ENCODE results near the gene SHCBP1. TPM values are rescaled to one million over a fixed set of nuclear protein-coding genes. Genes with fewer than 3 reads are reported as not detected.
"Not testable (repeated sequence)": the region's sequence is repeated elsewhere in the genome, so short reads cannot be mapped to it uniquely, and the experiment has no call there.

The SHCBP1 gene
- total RNA-seq, 1 donor from 2014 or later: 18.7 TPM

GRCh38 chr16:46558018-46558417 is 63.2 kb downstream of the SHCBP1 start:
- no peaks in the 10 kb centered on the region for H4K20me1 ChIP-seq (ENCODE audit: low read depth)
- no peaks in the 10 kb centered on the region for H3K36me3 ChIP-seq
- TF ChIP-seq, protein P1, sequence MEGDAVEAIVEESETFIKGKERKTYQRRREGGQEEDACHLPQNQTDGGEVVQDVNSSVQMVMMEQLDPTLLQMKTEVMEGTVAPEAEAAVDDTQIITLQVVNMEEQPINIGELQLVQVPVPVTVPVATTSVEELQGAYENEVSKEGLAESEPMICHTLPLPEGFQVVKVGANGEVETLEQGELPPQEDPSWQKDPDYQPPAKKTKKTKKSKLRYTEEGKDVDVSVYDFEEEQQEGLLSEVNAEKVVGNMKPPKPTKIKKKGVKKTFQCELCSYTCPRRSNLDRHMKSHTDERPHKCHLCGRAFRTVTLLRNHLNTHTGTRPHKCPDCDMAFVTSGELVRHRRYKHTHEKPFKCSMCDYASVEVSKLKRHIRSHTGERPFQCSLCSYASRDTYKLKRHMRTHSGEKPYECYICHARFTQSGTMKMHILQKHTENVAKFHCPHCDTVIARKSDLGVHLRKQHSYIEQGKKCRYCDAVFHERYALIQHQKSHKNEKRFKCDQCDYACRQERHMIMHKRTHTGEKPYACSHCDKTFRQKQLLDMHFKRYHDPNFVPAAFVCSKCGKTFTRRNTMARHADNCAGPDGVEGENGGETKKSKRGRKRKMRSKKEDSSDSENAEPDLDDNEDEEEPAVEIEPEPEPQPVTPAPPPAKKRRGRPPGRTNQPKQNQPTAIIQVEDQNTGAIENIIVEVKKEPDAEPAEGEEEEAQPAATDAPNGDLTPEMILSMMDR (IDR thresholded peaks at IDR 0.05): no peak
- TF ChIP-seq EZH2phosphoT487 (IDR thresholded peaks at IDR 0.05) (no peak), EZH2 (IDR thresholded peaks at IDR 0.05) (no peak)
- peaks cover 16% of the 10 kb centered on the region for H3K27me3 ChIP-seq
- H3F3A ChIP-seq (ENCODE audit: low read depth): no peaks in the 10 kb centered on the region
- Mint-ChIP-seq H3K27me3 (ENCODE audit: insufficient read depth, low read depth) (peaks cover 4% of the 10 kb centered on the region), H3K9me3 (peaks cover 3% of the 10 kb centered on the region), H3K27ac (no peak overlapping the region), H3K36me3 (no peaks in the 10 kb centered on the region), H3K4me3 (no peak overlapping the region), H3K4me1 (no peaks in the 10 kb centered on the region)
- DNase-seq (ENCODE audit: low spot score): no peak
- no peaks in the 10 kb centered on the region for H3K79me2 ChIP-seq (ENCODE audit: low read depth)
- no peak overlapping the region for H3K4me2 ChIP-seq
- H3K9me3 ChIP-seq (ENCODE audit: low read depth): no peaks in the 10 kb centered on the region
- no peak overlapping the region for H3K9ac ChIP-seq
- H3K4me1 ChIP-seq: no peaks in the 10 kb centered on the region
- no peak overlapping the region for H3K27ac ChIP-seq
- no peak overlapping the region for H2AFZ ChIP-seq (replicated peaks)
- no peak overlapping the region for H3K4me3 ChIP-seq

- H3K27me3 Mint-ChIP-seq (ENCODE audit: insufficient read depth, low read depth): peaks cover 4% of the 10 kb centered on the region
- no peaks in the 10 kb centered on the region for H3K4me1 Mint-ChIP-seq
Measured at GRCh38 chr16:46555951-46556350, 65.2 kb downstream of the SHCBP1 start.

DNA sequence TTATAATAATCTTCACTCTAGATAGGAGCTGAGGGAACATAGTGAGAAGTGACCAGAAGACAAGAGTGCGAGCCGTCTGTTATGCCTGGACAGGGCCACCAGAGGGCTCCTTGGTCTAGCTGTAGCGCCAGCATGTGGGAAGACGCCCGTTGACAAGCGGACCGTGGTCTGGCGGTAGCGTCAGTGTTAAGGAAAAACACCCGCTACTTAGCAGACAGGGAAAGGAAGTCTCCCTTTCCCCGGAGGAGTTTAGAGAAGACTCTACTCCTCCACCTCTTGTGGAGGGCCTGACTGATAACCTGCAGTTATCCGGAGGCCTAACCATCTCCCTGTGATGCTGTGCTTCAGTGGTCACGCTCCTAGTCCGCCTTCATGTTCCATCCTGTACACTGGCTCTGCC is 66.7 kb downstream of the SHCBP1 start:
- not testable (repeated sequence) for H3K9me3 Mint-ChIP-seq; H3K27ac Mint-ChIP-seq; H3K4me3 ChIP-seq; H3K27ac ChIP-seq; H3K36me3 Mint-ChIP-seq; H3K79me2 ChIP-seq (ENCODE audit: low read depth); H3K27me3 Mint-ChIP-seq (ENCODE audit: insufficient read depth, low read depth); H3K9me3 ChIP-seq (ENCODE audit: low read depth); H3K4me2 ChIP-seq; H3K4me1 ChIP-seq; H4K20me1 ChIP-seq (ENCODE audit: low read depth); H3K9ac ChIP-seq; H3F3A ChIP-seq (ENCODE audit: low read depth); H3K4me3 Mint-ChIP-seq; H3K36me3 ChIP-seq; H3K4me1 Mint-ChIP-seq
- TF ChIP-seq, protein P1 (IDR thresholded peaks at IDR 0.05): peak; percentile 75
- Histone ChIP-seq H2AFZ (replicated peaks) (peak overlapping the region; percentile 87), H3K27me3 (peaks cover 16% of the 10 kb centered on the region)
- peak; percentile 78 for DNase-seq (ENCODE audit: low spot score)

More at GRCh38 chr16:46555951-46556350, 65.2 kb downstream of the SHCBP1 start:
- H3K4me1 ChIP-seq: no peaks in the 10 kb centered on the region
- Mint-ChIP-seq H3K36me3 (no peaks in the 10 kb centered on the region), H3K4me3 (no peak overlapping the region), H3K27ac (no peak overlapping the region), H3K9me3 (peaks cover 3% of the 10 kb centered on the region)
- H2AFZ ChIP-seq (replicated peaks): no peak overlapping the region
- H4K20me1 ChIP-seq (ENCODE audit: low read depth): no peaks in the 10 kb centered on the region
- H3K36me3 ChIP-seq: no peaks in the 10 kb centered on the region
- no peaks in the 10 kb centered on the region for H3K79me2 ChIP-seq (ENCODE audit: low read depth)
- H3K9me3 ChIP-seq (ENCODE audit: low read depth): no peaks in the 10 kb centered on the region
- H3K4me3 ChIP-seq: no peak overlapping the region
- no peak overlapping the region for H3K4me2 ChIP-seq
- no peaks in the 10 kb centered on the region for H3F3A ChIP-seq (ENCODE audit: low read depth)
- TF ChIP-seq, protein P1 (IDR thresholded peaks at IDR 0.05): no peak
- TF ChIP-seq EZH2phosphoT487 (IDR thresholded peaks at IDR 0.05) (no peak), EZH2 (IDR thresholded peaks at IDR 0.05) (no peak)
- H3K9ac ChIP-seq: no peak overlapping the region
- H3K27ac ChIP-seq: no peak overlapping the region
- peaks cover 16% of the 10 kb centered on the region for H3K27me3 ChIP-seq
- no peak for DNase-seq (ENCODE audit: low spot score)

DNA sequence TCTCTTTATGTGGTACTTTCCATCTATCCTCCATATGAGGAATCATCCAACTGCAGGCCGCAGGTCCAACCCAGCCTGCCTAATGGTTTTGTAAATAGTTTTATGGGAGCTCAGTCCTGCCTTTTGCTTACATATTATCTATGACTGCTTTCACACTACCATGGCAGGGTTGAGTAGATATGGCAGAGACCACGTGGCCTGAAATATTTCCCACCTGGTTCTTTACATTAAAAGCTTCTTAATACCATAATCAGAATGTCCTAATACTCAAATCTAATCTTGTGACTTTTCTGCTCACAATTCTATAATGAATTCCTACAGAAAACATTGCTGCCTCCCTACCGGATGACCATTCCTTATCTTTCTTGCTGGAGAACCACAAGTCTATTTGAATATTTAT is 71.7 kb downstream of the SHCBP1 start:
- Mint-ChIP-seq H3K4me3 (no peak overlapping the region), H3K4me1 (peaks cover 2% of the 10 kb centered on the region), H3K36me3 (no peaks in the 10 kb centered on the region), H3K27me3 (ENCODE audit: insufficient read depth, low read depth) (no peaks in the 10 kb centered on the region), H3K9me3 (no peaks in the 10 kb centered on the region), H3K27ac (no peak overlapping the region)
- no peak for DNase-seq (ENCODE audit: low spot score)
- TF ChIP-seq EZH2phosphoT487 (IDR thresholded peaks at IDR 0.05) (no peak), EZH2 (IDR thresholded peaks at IDR 0.05) (no peak)
- TF ChIP-seq, protein P1 (IDR thresholded peaks at IDR 0.05): no peak
- Histone ChIP-seq H3K27me3 (peaks cover under 1% of the 10 kb centered on the region), H3K36me3 (no peaks in the 10 kb centered on the region), H3K9ac (no peak overlapping the region), H3K79me2 (ENCODE audit: low read depth) (no peaks in the 10 kb centered on the region), H4K20me1 (ENCODE audit: low read depth) (no peaks in the 10 kb centered on the region), H3K4me1 (no peaks in the 10 kb centered on the region), H2AFZ (replicated peaks) (no peak overlapping the region), H3K4me3 (no peak overlapping the region), H3F3A (ENCODE audit: low read depth) (no peaks in the 10 kb centered on the region), H3K4me2 (no peak overlapping the region), H3K9me3 (ENCODE audit: low read depth) (no peaks in the 10 kb centered on the region), H3K27ac (no peak overlapping the region)
